ENCODE measurements around the gene SHROOM3. TPM values are rescaled to one million over a fixed set of nuclear protein-coding genes. Genes with fewer than 3 reads are reported as not detected.
"Not testable (repeated sequence)": the region's sequence is repeated elsewhere in the genome, so short reads cannot be mapped to it uniquely, and the experiment has no call there.

SHROOM3 gene
- total RNA-seq, 2 experiments from 2014 or later = 0.04 TPM; not detected in 1

- CTCF ChIA-PET = interaction anchor here (1.4 kb wide), 1 partner anchor 33 kb away, joined by 4 read pairs; no protein-coding TSS in a partner anchor
- Mint-ChIP-seq H3K27me3 (peaks cover 2% of the 10 kb centered on the region), H3K27ac (no peak overlapping the region), H3K9me3 (ENCODE audit: low read depth) (no peaks in the 10 kb centered on the region), H3K36me3 (ENCODE audit: low read depth) (no peaks in the 10 kb centered on the region), H3K4me3 (no peak overlapping the region), H3K4me1 (peaks cover 7% of the 10 kb centered on the region)
- intact Hi-C loops (cut with DNase I, micrococcal nuclease) = no loop called here
- POLR2A ChIA-PET = no interaction called here
- DNase-seq (no peak), ATAC-seq (no peak)
These were observed 281.0 kb downstream of the SHROOM3 start for GRCh38 chr4:76716020-76716419.

- CTCF ChIA-PET = no interaction called here
- intact Hi-C loops (cut with DNase I, micrococcal nuclease) = no loop called here
- no peak overlapping the region for H3K4me3 Mint-ChIP-seq
- no peak for DNase-seq
- H3K9me3 Mint-ChIP-seq (ENCODE audit: low read depth) = no peaks in the 10 kb centered on the region
- ATAC-seq = no peak
- H3K4me1 Mint-ChIP-seq = peaks cover 7% of the 10 kb centered on the region
- no peaks in the 10 kb centered on the region for H3K36me3 Mint-ChIP-seq (ENCODE audit: low read depth)
- POLR2A ChIA-PET = no interaction called here
- H3K27me3 Mint-ChIP-seq = peaks cover 3% of the 10 kb centered on the region
- H3K27ac Mint-ChIP-seq = no peak overlapping the region
These were observed 281.6 kb downstream of the SHROOM3 start for GRCh38 chr4:76716658-76717057.

- H3K27ac Mint-ChIP-seq = no peak overlapping the region
- DNase-seq (no peak), ATAC-seq (no peak)
- CTCF ChIA-PET = no interaction called here
- H3K9me3 Mint-ChIP-seq (ENCODE audit: low read depth) = peaks cover 3% of the 10 kb centered on the region
- POLR2A ChIA-PET = no interaction called here
- no peak overlapping the region for H3K4me3 Mint-ChIP-seq
- H3K27me3 Mint-ChIP-seq = peaks cover 6% of the 10 kb centered on the region
- H3K4me1 Mint-ChIP-seq = peaks cover 7% of the 10 kb centered on the region
- H3K36me3 Mint-ChIP-seq (ENCODE audit: low read depth) = no peaks in the 10 kb centered on the region
- intact Hi-C loops (cut with DNase I, micrococcal nuclease) = no loop called here
These were observed 282.4 kb downstream of the SHROOM3 start for GRCh38 chr4:76717431-76717830.

- CTCF ChIA-PET = interaction anchor here (0.6 kb wide), 1 partner anchor 139 kb away, joined by 3 read pairs; no protein-coding TSS in a partner anchor
- H3K27ac Mint-ChIP-seq = no peak overlapping the region
- H3K4me3 Mint-ChIP-seq = no peak overlapping the region
- no peaks in the 10 kb centered on the region for H3K36me3 Mint-ChIP-seq (ENCODE audit: low read depth)
- peaks cover 7% of the 10 kb centered on the region for H3K4me1 Mint-ChIP-seq
- ATAC-seq (no peak), DNase-seq (no peak)
- peaks cover 6% of the 10 kb centered on the region for H3K27me3 Mint-ChIP-seq
- H3K9me3 Mint-ChIP-seq (ENCODE audit: low read depth) = peaks cover 3% of the 10 kb centered on the region
- intact Hi-C loops (cut with DNase I, micrococcal nuclease) = no loop called here
- POLR2A ChIA-PET = no interaction called here
These were observed 283.0 kb downstream of the SHROOM3 start for GRCh38 chr4:76718021-76718420.

- no peak for DNase-seq
- ChIA-PET POLR2A (no interaction called here), CTCF (interaction anchor here (0.6 kb wide), 1 partner anchor 138 kb away, joined by 3 read pairs; no protein-coding TSS in a partner anchor)
- no peak overlapping the region for H3K27ac Mint-ChIP-seq
- intact Hi-C loops (cut with DNase I, micrococcal nuclease) = no loop called here
- H3K27me3 Mint-ChIP-seq = peaks cover 6% of the 10 kb centered on the region
- H3K4me1 Mint-ChIP-seq = peaks cover 14% of the 10 kb centered on the region
- H3K36me3 Mint-ChIP-seq (ENCODE audit: low read depth) = no peaks in the 10 kb centered on the region
- no peak for ATAC-seq
- no peak overlapping the region for H3K4me3 Mint-ChIP-seq
- peaks cover 3% of the 10 kb centered on the region for H3K9me3 Mint-ChIP-seq (ENCODE audit: low read depth)
These were observed 283.8 kb downstream of the SHROOM3 start for GRCh38 chr4:76718831-76719230.

GRCh38 chr4:76720121-76720520 is 285.1 kb downstream of the SHROOM3 start:
- POLR2A ChIA-PET = no interaction called here
- H3K9me3 Mint-ChIP-seq (ENCODE audit: low read depth) = peaks cover 3% of the 10 kb centered on the region
- no peak overlapping the region for H3K4me3 Mint-ChIP-seq
- H3K27ac Mint-ChIP-seq = no peak overlapping the region
- peaks cover 6% of the 10 kb centered on the region for H3K27me3 Mint-ChIP-seq
- H3K4me1 Mint-ChIP-seq = peaks cover 18% of the 10 kb centered on the region
- CTCF ChIA-PET = no interaction called here
- no peak for DNase-seq
- H3K36me3 Mint-ChIP-seq (ENCODE audit: low read depth) = no peaks in the 10 kb centered on the region
- intact Hi-C loops (cut with DNase I, micrococcal nuclease) = no loop called here
- ATAC-seq = no peak

GRCh38 chr4:76722146-76722545 is 287.1 kb downstream of the SHROOM3 start:
- CTCF ChIA-PET = interaction anchor here (1.1 to 1.9 kb wide), 2 partner anchors 12 to 14 kb away, joined by 4 to 5 read pairs; no protein-coding TSS in a partner anchor
- H3K27me3 Mint-ChIP-seq; DNase-seq; H3K27ac Mint-ChIP-seq; H3K36me3 Mint-ChIP-seq (ENCODE audit: low read depth); H3K9me3 Mint-ChIP-seq (ENCODE audit: low read depth); POLR2A ChIA-PET; H3K4me3 Mint-ChIP-seq; intact Hi-C loops (cut with DNase I, micrococcal nuclease); ATAC-seq: not testable (repeated sequence)
- H3K4me1 Mint-ChIP-seq = peaks cover 16% of the 10 kb centered on the region

GRCh38 chr4:76722838-76723237 is 287.8 kb downstream of the SHROOM3 start:
- H3K36me3 Mint-ChIP-seq (ENCODE audit: low read depth) = no peaks in the 10 kb centered on the region
- ATAC-seq (no peak), DNase-seq (no peak)
- peaks cover 9% of the 10 kb centered on the region for H3K27me3 Mint-ChIP-seq
- intact Hi-C loops (cut with DNase I, micrococcal nuclease) = no loop called here
- H3K27ac Mint-ChIP-seq = no peak overlapping the region
- peaks cover 13% of the 10 kb centered on the region for H3K4me1 Mint-ChIP-seq
- ChIA-PET POLR2A (no interaction called here), CTCF (interaction anchor here (1.9 kb wide), 1 partner anchor 11 kb away, joined by 5 read pairs; no protein-coding TSS in a partner anchor)
- no peak overlapping the region for H3K4me3 Mint-ChIP-seq
- H3K9me3 Mint-ChIP-seq (ENCODE audit: low read depth) = peaks cover 3% of the 10 kb centered on the region

- Mint-ChIP-seq H3K27ac (no peak overlapping the region), H3K4me3 (no peak overlapping the region), H3K4me1 (peaks cover 13% of the 10 kb centered on the region), H3K9me3 (ENCODE audit: low read depth) (peaks cover 3% of the 10 kb centered on the region), H3K36me3 (ENCODE audit: low read depth) (no peaks in the 10 kb centered on the region), H3K27me3 (peaks cover 11% of the 10 kb centered on the region)
- ChIA-PET POLR2A (no interaction called here), CTCF (interaction anchor here (1.9 kb wide), 1 partner anchor 10 kb away, joined by 5 read pairs; no protein-coding TSS in a partner anchor)
- DNase-seq (no peak), ATAC-seq (no peak)
- intact Hi-C loops (cut with DNase I, micrococcal nuclease) = no loop called here
These were observed 288.3 kb downstream of the SHROOM3 start for GRCh38 chr4:76723373-76723772.

- H3K36me3 Mint-ChIP-seq (ENCODE audit: low read depth) = no peaks in the 10 kb centered on the region
- H3K4me1 Mint-ChIP-seq = peaks cover 13% of the 10 kb centered on the region
- peaks cover 11% of the 10 kb centered on the region for H3K27me3 Mint-ChIP-seq
- peaks cover 3% of the 10 kb centered on the region for H3K9me3 Mint-ChIP-seq (ENCODE audit: low read depth)
- H3K4me3 Mint-ChIP-seq = no peak overlapping the region
- ATAC-seq = no peak
- ChIA-PET POLR2A (no interaction called here), CTCF (interaction anchor here (1.9 kb wide), 1 partner anchor 10 kb away, joined by 5 read pairs; no protein-coding TSS in a partner anchor)
- DNase-seq = no peak
- H3K27ac Mint-ChIP-seq = no peak overlapping the region
- intact Hi-C loops (cut with DNase I, micrococcal nuclease) = no loop called here
These were observed 288.9 kb downstream of the SHROOM3 start for GRCh38 chr4:76723924-76724323.

- intact Hi-C loops (cut with DNase I, micrococcal nuclease) = no loop called here
- H3K9me3 Mint-ChIP-seq (ENCODE audit: low read depth) = peaks cover 3% of the 10 kb centered on the region
- no peak for DNase-seq
- peaks cover 13% of the 10 kb centered on the region for H3K4me1 Mint-ChIP-seq
- POLR2A ChIA-PET = interaction anchor here (0.6 kb wide), 1 partner anchor 730 kb away, joined by 6 read pairs; no protein-coding TSS in a partner anchor
- peaks cover 11% of the 10 kb centered on the region for H3K27me3 Mint-ChIP-seq
- ATAC-seq = no peak
- H3K27ac Mint-ChIP-seq = no peak overlapping the region
- CTCF ChIA-PET = interaction anchor here (0.7 kb wide), 1 partner anchor 21 kb away, joined by 3 read pairs; no protein-coding TSS in a partner anchor
- H3K4me3 Mint-ChIP-seq = no peak overlapping the region
- no peaks in the 10 kb centered on the region for H3K36me3 Mint-ChIP-seq (ENCODE audit: low read depth)
These were observed 290.0 kb downstream of the SHROOM3 start for GRCh38 chr4:76725039-76725438.

GRCh38 chr4:76726176-76726575 is 291.1 kb downstream of the SHROOM3 start:
- H3K4me1 Mint-ChIP-seq = peaks cover 13% of the 10 kb centered on the region
- POLR2A ChIA-PET = no interaction called here

More at GRCh38 chr4:76726176-76726575, 291.1 kb downstream of the SHROOM3 start:
- H3K27me3 Mint-ChIP-seq = peaks cover 12% of the 10 kb centered on the region
- H3K4me3 Mint-ChIP-seq = no peak overlapping the region
- no peaks in the 10 kb centered on the region for H3K36me3 Mint-ChIP-seq (ENCODE audit: low read depth)
- ATAC-seq = no peak
- DNase-seq = no peak
- H3K9me3 Mint-ChIP-seq (ENCODE audit: low read depth) = peaks cover 3% of the 10 kb centered on the region
- intact Hi-C loops (cut with DNase I, micrococcal nuclease) = no loop called here
- CTCF ChIA-PET = interaction anchor here (0.7 kb wide), 1 partner anchor 172 kb away, joined by 3 read pairs; no protein-coding TSS in a partner anchor
- no peak overlapping the region for H3K27ac Mint-ChIP-seq
